HG03039 (cell line): ENCODE measurements around the gene TMEFF1.
"Not testable (repeated sequence)": the region's sequence is repeated elsewhere in the genome, so short reads cannot be mapped to it uniquely, and the experiment has no call there.

Experiments
- ATAC-seq: cut with Tn5 transposase; IDR thresholded peaks from one replicate; pipeline ENCODE4 v1.9.1; 2021; ENCODE audit warnings: mild to moderate bottlenecking, moderate library complexity; ENCODE audit not compliant: unreplicated experiment

TMEFF1 gene

DNA sequence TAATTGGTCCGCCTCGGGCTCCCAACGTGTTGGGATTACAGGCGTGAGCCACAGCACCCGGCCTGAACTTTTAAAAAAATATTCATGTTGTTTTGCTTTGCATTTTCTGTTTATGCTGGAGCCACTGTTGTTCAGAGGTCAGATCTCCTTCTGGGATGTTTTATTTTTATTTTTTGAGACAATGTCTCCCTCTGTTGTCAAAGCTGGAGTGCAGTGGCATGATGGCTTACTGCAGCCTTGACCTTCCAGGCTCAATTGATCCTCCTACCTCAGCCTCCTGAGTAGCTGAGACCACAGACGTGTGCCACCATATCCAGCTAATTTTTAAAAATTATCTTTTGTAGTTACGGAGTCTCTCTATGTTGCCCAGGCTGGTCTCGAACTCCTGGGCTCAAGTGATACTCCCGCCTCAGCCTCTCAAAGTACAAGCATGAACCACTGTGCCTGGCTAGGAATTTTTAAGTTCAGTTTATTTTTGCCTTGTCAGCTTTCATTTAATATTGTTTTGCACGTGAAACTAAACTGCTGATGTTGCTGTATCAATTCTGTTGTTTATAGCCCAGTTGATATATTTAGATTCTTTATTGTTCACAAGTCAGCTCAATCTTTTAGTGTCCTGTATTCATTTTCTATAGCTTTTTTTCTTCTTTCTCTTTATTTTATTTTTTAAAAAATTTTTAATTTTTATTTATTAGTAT, 13.7 kb downstream of the TMEFF1 start:
- ATAC-seq: no peak

GRCh38 chr9:100488177-100488576, 15.2 kb downstream of the TMEFF1 start:
- ATAC-seq: no peak

- no peak for ATAC-seq
Measured at GRCh38 chr9:100489836-100490235, 16.9 kb downstream of the TMEFF1 start.

GRCh38 chr9:100492952-100493351, 20.0 kb downstream of the TMEFF1 start:
- no peak for ATAC-seq

DNA sequence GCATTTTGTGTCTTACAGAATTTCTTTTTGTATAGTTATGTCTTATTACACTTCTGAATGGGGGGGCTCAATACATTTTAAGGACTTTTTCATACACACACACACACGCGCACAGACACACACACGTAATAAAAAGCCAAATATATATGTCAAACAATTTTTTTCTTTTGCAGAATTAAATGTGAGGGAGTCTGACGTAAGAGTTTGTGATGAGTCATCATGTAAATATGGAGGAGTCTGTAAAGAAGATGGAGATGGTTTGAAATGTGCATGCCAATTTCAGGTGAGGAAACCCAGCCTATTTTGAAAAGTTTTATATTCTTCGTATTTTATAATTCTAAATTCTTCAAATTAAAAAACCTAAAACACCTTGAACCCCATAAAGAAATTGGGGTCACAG, 25.6 kb downstream of the TMEFF1 start:
- no peak for ATAC-seq

DNA sequence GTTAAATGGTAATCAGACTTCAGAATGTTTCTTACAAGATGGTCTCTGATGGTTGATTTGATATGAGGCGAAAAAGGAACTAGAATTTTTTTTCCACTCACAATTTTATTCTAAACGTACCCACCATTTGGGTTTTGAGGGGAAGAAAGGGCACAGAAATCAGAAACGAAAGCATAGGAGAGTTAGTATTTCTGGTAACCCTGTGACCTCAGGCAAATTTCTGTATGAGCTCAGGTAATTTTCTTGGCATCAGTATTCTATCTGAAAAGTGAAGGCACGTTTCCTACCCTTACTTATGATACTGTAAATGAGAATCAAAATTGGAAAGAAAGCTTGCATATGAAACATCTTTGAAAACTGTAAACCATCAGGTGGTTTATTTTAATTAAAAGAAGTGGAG, 26.5 kb downstream of the TMEFF1 start:
- ATAC-seq: no peak

- no peak for ATAC-seq
Measured at GRCh38 chr9:100499866-100500265, 26.9 kb downstream of the TMEFF1 start.

- ATAC-seq: no peak
Measured at GRCh38 chr9:100505564-100506159, 32.7 kb downstream of the TMEFF1 start.

DNA sequence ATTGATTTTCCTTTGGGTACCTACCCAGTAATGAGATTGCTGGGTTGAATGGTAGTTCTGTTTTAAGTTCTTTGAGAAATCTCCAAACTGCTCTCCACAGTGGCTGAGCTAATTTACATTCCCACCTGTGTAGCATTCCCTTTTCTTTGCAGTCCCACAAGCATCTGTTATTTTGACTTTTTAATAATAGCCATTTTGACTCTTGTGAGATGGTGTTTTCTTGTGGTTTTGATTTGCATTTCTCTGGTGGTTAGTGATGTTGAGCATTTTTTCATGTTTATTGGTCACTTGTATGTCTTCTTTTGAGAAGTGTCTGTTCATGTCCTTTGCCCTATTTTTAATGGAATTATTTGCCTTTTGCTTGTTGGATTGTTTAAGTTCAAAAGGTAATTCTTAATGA, 34.4 kb downstream of the TMEFF1 start:
- not testable (repeated sequence) for ATAC-seq

GRCh38 chr9:100511205-100511604, 38.3 kb downstream of the TMEFF1 start:
- no peak for ATAC-seq

GRCh38 chr9:100515578-100516494, 42.9 kb downstream of the TMEFF1 start:
- ATAC-seq: no peak

DNA sequence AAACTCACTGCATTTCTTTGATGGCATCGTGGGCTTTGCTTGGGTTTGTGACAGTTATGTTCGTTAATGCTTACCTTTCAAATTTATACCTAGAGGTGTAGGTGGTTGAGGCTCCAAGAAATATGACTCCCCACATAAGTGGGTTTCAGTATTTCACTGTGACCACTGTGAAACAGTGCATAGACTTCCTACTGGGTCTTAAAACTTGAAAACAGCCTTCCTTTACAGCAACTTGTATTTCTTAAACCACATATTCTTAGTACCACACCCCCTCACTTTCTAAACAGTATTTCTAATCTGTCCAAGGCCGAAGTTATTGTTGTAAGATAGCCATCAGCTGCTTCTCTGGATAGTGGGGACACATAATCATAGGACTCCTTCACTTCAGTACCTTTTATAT, 48.3 kb downstream of the TMEFF1 start:
- no peak for ATAC-seq

- ATAC-seq: no peak
Measured at GRCh38 chr9:100525563-100525962, 52.6 kb downstream of the TMEFF1 start.

GRCh38 chr9:100527180-100527794, 54.3 kb downstream of the TMEFF1 start:
- not testable (repeated sequence) for ATAC-seq

DNA sequence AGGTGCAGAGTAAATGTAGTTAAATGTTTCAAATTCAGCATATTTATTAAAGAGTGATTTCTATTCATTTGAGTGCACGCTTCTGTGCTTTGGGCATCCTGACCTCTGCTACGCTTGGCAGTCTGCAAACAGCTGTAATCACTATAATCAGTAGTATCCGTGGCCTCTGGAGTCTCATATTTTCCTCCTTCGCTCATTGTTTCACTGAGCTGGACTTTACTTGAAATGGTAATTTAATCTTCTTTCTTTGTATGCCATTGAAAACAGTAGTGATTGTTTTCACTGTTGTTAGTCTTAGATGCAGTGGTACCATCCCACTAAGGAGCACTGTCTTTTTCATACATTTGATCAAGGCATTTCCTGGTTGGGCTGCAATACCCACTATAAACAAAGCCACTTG, 61.5 kb downstream of the TMEFF1 start:
- ATAC-seq: no peak

GRCh38 chr9:100540327-100540726, 67.4 kb downstream of the TMEFF1 start:
- ATAC-seq: no peak

- ATAC-seq: no peak
Measured at GRCh38 chr9:100549048-100549447, 76.1 kb downstream of the TMEFF1 start.

GRCh38 chr9:100554935-100555401, 82.0 kb downstream of the TMEFF1 start:
- ATAC-seq: no peak

- ATAC-seq: no peak
Measured at GRCh38 chr9:100555471-100555870, 82.5 kb downstream of the TMEFF1 start.

DNA sequence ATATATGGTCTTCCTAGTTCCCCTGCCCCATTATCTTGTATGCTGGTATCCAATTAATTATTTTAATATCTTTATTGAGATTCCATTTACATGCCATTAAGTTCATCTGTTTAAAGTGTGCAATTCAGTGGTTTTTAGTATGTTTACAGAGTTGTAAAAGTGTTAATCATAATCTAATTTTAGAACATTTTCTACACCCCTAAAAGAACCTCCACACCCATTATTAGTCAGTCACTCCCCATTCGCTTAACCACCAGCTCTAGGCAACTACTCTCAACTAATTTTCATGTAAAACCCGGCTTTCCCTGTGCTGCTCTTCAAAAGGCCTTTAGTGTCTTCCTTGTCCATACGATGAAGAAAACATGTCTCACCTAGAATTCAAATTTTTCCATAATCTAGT, 84.1 kb downstream of the TMEFF1 start:
- ATAC-seq: no peak

DNA sequence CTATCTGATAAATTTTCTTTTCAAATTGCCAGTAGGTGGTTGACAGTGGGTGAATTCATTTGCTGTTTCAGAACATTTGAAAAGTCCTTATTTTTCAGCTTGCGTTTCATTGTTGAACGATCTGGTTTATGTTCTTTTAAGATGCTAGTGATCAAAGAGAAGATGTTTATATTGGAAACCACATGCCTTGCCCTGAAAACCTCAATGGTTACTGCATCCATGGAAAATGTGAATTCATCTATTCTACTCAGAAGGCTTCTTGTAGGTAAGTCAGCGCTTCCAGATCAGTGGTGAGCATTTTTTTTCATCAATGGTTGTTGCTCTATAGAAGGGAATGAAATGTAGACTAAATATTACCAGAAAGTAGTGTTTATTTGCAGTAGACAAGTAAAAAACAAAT, 88.3 kb downstream of the TMEFF1 start:
- no peak for ATAC-seq
